Measurements from ENCODE around the gene OMG.

GRCh38 chr17:31321481-31321880, 24.4 kb upstream of the OMG start, which contains the start of gene EVI2A:
- no peak for TF ChIP-seq CTCF (IDR thresholded peaks at IDR 0.05)
- TF ChIP-seq REST (IDR thresholded peaks at IDR 0.05; ENCODE audit: low read depth, low read length): no peak
- no peak for TF ChIP-seq EZH2phosphoT487 (IDR thresholded peaks at IDR 0.05; ENCODE audit: borderline replicate concordance, low read depth)
- peak; percentile 63; the same call in 1 of the 2 replicates for TF ChIP-seq TCF12 (IDR thresholded peaks at IDR 0.05)
- peak in 1 of 2 experiments; percentile 56; a peak in 1 of 4 replicates for TF ChIP-seq EP300 (IDR thresholded peaks at IDR 0.05; ENCODE audit: borderline replicate concordance in 1 of 2, low read depth in 1 of 2, low read length in 1 of 2)
- no peak for TF ChIP-seq GABPA (IDR thresholded peaks at IDR 0.05; ENCODE audit: low read depth)

Data from SK-N-SH (cell line).